Naive thymus-derived CD4-positive, alpha-beta T cell (primary cell): ENCODE results near the gene CCT5. TPM values are rescaled to one million over a fixed set of nuclear protein-coding genes. Genes with fewer than 3 reads are reported as not detected.

Experiments used
- ATAC-seq: fragments of 150-1000 bp; cut with Tn5 transposase; 2 replicates; pipeline ENCODE4 v1.10.0; 2021; ENCODE audit warnings: mild to moderate bottlenecking, moderate library complexity
- CTCF ChIA-PET: fragments of 350-600 bp; sonication (Branson Sonifier 250); formaldehyde crosslinking; loops from one replicate; lab custom pipeline; 2021; ENCODE audit warnings: antibody characterized with exemption; lab: Charles Lee
- POLR2A ChIA-PET: fragments of 350-600 bp; sonication (Branson Sonifier 250); formaldehyde crosslinking; loops from one replicate; lab custom pipeline; 2021; ENCODE audit warnings: antibody characterized with exemption, inconsistent platforms; lab: Charles Lee
- DNase-seq, 9 donors: peaks; one replicate each; pipeline versions ENCODE4 v3.0.0 to v3.0.0-alpha.2; 2020 to 2022; ENCODE audit warnings: mixed read lengths in 1 of 9
- H3K27ac ChIP-seq: one replicate; pipeline ENCODE4 v1.7.0; 2013; ENCODE audit warnings: mild to moderate bottlenecking, low read depth, low read length, moderate library complexity
- H3K27me3 ChIP-seq, 2 donors: one replicate each; pipeline ENCODE4 v1.7.0; 2013; ENCODE audit warnings: low read length in 2 of 2, mild to moderate bottlenecking in 2 of 2, moderate library complexity in 2 of 2; ENCODE audit not compliant: control insufficient read depth in 2 of 2, insufficient read depth in 2 of 2
- H3K36me3 ChIP-seq, 3 experiments: 1 replicate in 2 of 3; 2 replicates in 1 of 3; pipeline ENCODE4 v1.7.0; 2013; ENCODE audit warnings: low read length in 3 of 3, mild to moderate bottlenecking in 3 of 3, moderate library complexity in 1 of 3; ENCODE audit not compliant: insufficient read depth in 3 of 3, control insufficient read depth in 2 of 3
- H3K4me1 ChIP-seq, 2 donors: one replicate each; pipeline ENCODE4 v1.7.0; 2013; ENCODE audit warnings: low read length in 2 of 2, mild to moderate bottlenecking in 2 of 2, moderate library complexity in 1 of 2; ENCODE audit not compliant: control insufficient read depth in 2 of 2, insufficient read depth in 2 of 2
- H3K4me3 ChIP-seq: 2 replicates; pipeline ENCODE4 v1.7.0; 2013; ENCODE audit warnings: mild to moderate bottlenecking, low read length
- H3K9me3 ChIP-seq, 3 experiments: 1 replicate in 2 of 3; 2 replicates in 1 of 3; pipeline ENCODE4 v1.7.0; 2013; ENCODE audit warnings: low read length in 3 of 3; ENCODE audit not compliant: control insufficient read depth in 2 of 3
- H3K27ac Mint-ChIP-seq, 9 donors: one replicate each; pipeline ENCODE4 v1.8.0; 2020 to 2022; ENCODE audit warnings: mixed read lengths in 9 of 9, mild to moderate bottlenecking in 8 of 9, moderate library complexity in 5 of 9, inconsistent platforms in 2 of 9
- H3K27me3 Mint-ChIP-seq, 5 donors: one replicate each; pipeline ENCODE4 v1.8.0; 2021 to 2022; ENCODE audit warnings: mixed read lengths in 5 of 5, mild to moderate bottlenecking in 1 of 5
- H3K36me3 Mint-ChIP-seq, 5 donors: one replicate each; pipeline ENCODE4 v1.8.0; 2020 to 2022; ENCODE audit warnings: mixed read lengths in 5 of 5, mild to moderate bottlenecking in 3 of 5, inconsistent platforms in 1 of 5
- H3K4me1 Mint-ChIP-seq, 7 donors: one replicate each; pipeline ENCODE4 v1.8.0; 2020 to 2022; ENCODE audit warnings: mixed read lengths in 7 of 7, mild to moderate bottlenecking in 3 of 7, inconsistent platforms in 1 of 7
- H3K4me3 Mint-ChIP-seq, 10 donors: one replicate each; pipeline ENCODE4 v1.8.0; 2020 to 2022; ENCODE audit warnings: mild to moderate bottlenecking in 10 of 10, mixed read lengths in 10 of 10, moderate library complexity in 6 of 10, inconsistent platforms in 2 of 10
- H3K9me3 Mint-ChIP-seq, 11 donors: one replicate each; pipeline ENCODE4 v1.8.0; 2020 to 2022; ENCODE audit warnings: mixed read lengths in 11 of 11, mild to moderate bottlenecking in 4 of 11, inconsistent platforms in 1 of 11, moderate library complexity in 1 of 11
- intact Hi-C, 2 donors: fragments of 100-400 bp; cut with micrococcal nuclease; formaldehyde crosslinking; loops; one replicate each; pipeline ENCODE4 v1.15.1; 2023
- polyA plus RNA-seq, 2 donors: library from polyadenylated mRNA; unstranded; fragments of 300-500 nt; fragmentation: Illumina TruSeq; gene quantifications; one replicate each; pipeline ENCODE4 v1.2.3, GENCODE V29; 2021
- total RNA-seq, 6 experiments: library from RNA in 5 of 6; stranded (reverse) in 5 of 6; gene quantifications; 1 replicate in 5 of 6; 2 replicates in 1 of 6; pipeline ENCODE4 v1.2.3 and lab custom pipeline; 2021 to 2026

CCT5 gene
- total and polyA plus RNA-seq, 7 experiments from 2014 or later: 58.0 to 265 (median 90.8) TPM

DNA sequence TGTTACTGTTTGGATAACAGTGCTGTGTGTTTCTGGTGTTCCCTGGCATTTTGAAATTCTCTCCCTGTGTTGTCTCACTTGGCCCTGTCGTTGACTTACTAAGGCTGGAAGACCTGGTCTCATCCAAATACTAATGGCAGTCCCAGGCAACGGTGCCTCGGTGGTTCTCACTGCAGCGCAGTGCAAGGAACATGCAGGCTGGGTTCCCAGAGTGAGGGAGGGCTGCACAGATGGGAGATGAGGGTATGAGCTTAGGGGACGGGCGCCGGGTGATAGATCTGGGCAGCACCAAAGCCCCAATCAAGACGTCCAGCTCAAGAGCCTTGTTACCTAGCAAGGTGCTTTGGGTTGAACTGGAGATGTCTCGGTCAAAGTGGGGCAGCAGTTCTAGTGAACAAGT is 11.0 kb downstream of the CCT5 start:
- H3K27me3 Mint-ChIP-seq: no peaks in the 10 kb centered on the region
- ATAC-seq (no peak), DNase-seq (no peak)
- peaks cover 0 to 16% (median 3%) of the 10 kb centered on the region in 7 donors for H3K4me1 Mint-ChIP-seq
- peaks cover 23 to 52% (median 30%) of the 10 kb centered on the region in 5 donors for H3K36me3 Mint-ChIP-seq
- H3K9me3 Mint-ChIP-seq: no peaks in the 10 kb centered on the region
- Histone ChIP-seq H3K36me3 (peaks cover 60 to 94% (median 68%) of the 10 kb centered on the region in 3 experiments), H3K4me3 (no peak overlapping the region), H3K27ac (no peak overlapping the region), H3K27me3 (no peaks in the 10 kb centered on the region), H3K4me1 (no peaks in the 10 kb centered on the region), H3K9me3 (no peaks in the 10 kb centered on the region)
- ChIA-PET POLR2A (no interaction called here), CTCF (no interaction called here)
- intact Hi-C loops: no loop called here
- H3K27ac Mint-ChIP-seq: no peak overlapping the region
- H3K4me3 Mint-ChIP-seq: no peak overlapping the region

DNA sequence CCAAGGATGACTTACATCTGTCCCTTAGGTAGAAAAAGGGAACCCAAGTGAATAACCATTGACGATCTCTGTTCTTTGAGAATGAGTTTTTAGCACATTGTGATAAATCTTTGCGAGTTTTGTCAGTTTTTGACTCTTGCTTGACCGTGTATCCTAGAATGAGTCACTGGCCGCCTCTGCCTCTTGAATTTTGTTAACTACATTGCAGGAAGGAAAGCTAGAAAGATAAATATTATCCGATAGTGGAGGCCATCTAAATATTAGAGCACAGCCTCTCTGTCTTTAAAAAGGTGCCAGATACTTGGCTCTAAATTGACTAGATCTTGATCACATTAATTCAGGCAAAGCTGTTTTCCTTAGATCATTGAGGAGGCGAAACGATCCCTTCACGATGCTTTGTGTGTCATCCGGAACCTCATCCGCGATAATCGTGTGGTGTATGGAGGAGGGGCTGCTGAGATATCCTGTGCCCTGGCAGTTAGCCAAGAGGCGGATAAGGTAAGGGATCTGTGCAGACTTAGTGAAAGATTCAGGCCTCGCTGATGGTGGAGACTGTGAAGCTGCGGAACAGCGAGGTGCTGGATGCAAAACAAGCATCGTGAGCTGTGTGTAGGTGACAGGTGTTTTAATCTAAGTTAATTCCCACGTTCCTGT is 12.2 kb downstream of the CCT5 start:
- ChIA-PET CTCF (no interaction called here), POLR2A (no interaction called here)
- Histone ChIP-seq H3K27ac (no peak overlapping the region), H3K27me3 (no peaks in the 10 kb centered on the region), H3K4me1 (no peaks in the 10 kb centered on the region), H3K4me3 (no peak overlapping the region), H3K36me3 (peaks cover 50 to 82% (median 57%) of the 10 kb centered on the region in 3 experiments), H3K9me3 (no peaks in the 10 kb centered on the region)
- H3K4me1 Mint-ChIP-seq: peaks cover 0 to 14% (median 2%) of the 10 kb centered on the region in 7 donors
- H3K27me3 Mint-ChIP-seq: no peaks in the 10 kb centered on the region
- peaks cover 23 to 46% (median 29%) of the 10 kb centered on the region in 5 donors for H3K36me3 Mint-ChIP-seq
- peak overlapping the region in 1 of 9 donors; percentile 58 for H3K27ac Mint-ChIP-seq
- no peak for ATAC-seq
- intact Hi-C loops: no loop called here
- H3K4me3 Mint-ChIP-seq: no peak overlapping the region
- DNase-seq: no peak
- H3K9me3 Mint-ChIP-seq: no peaks in the 10 kb centered on the region

DNA sequence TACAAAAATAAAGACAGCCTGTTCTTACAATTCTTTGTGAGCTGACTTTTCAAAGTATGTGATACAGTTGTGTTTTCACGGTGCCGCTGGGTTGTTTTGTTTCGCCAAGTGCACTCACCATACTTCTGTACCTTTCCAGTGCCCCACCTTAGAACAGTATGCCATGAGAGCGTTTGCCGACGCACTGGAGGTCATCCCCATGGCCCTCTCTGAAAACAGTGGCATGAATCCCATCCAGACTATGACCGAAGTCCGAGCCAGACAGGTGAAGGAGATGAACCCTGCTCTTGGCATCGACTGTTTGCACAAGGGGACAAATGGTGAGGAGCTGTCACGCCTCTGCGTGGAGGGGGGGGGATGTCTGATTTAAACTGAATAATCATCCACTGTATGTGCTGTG is 12.9 kb downstream of the CCT5 start:
- Histone ChIP-seq H3K27me3 (no peaks in the 10 kb centered on the region), H3K9me3 (no peaks in the 10 kb centered on the region), H3K4me1 (no peaks in the 10 kb centered on the region), H3K36me3 (peaks cover 42 to 75% (median 50%) of the 10 kb centered on the region in 3 experiments), H3K27ac (no peak overlapping the region), H3K4me3 (no peak overlapping the region)
- ChIA-PET POLR2A (no interaction called here), CTCF (no interaction called here)
- no peaks in the 10 kb centered on the region for H3K9me3 Mint-ChIP-seq
- ATAC-seq (no peak), DNase-seq (no peak)
- H3K27me3 Mint-ChIP-seq: no peaks in the 10 kb centered on the region
- intact Hi-C loops: no loop called here
- no peak overlapping the region for H3K27ac Mint-ChIP-seq
- peaks cover 20 to 43% (median 27%) of the 10 kb centered on the region in 5 donors for H3K36me3 Mint-ChIP-seq
- H3K4me3 Mint-ChIP-seq: no peak overlapping the region
- peaks cover 0 to 10% (median under 1%) of the 10 kb centered on the region in 7 donors for H3K4me1 Mint-ChIP-seq

DNA sequence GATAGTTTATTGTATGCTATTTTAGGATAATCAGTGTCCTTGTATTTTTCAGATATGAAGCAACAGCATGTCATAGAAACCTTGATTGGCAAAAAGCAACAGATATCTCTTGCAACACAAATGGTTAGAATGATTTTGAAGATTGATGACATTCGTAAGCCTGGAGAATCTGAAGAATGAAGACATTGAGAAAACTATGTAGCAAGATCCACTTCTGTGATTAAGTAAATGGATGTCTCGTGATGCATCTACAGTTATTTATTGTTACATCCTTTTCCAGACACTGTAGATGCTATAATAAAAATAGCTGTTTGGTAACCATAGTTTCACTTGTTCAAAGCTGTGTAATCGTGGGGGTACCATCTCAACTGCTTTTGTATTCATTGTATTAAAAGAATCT is 14.5 kb downstream of the CCT5 start:
- Histone ChIP-seq H3K4me1 (no peaks in the 10 kb centered on the region), H3K9me3 (no peaks in the 10 kb centered on the region), H3K27ac (no peak overlapping the region), H3K36me3 (peaks cover 31 to 58% (median 36%) of the 10 kb centered on the region in 3 experiments), H3K27me3 (no peaks in the 10 kb centered on the region), H3K4me3 (no peak overlapping the region)
- Mint-ChIP-seq H3K36me3 (peaks cover 14 to 30% (median 18%) of the 10 kb centered on the region in 5 donors), H3K9me3 (no peaks in the 10 kb centered on the region), H3K27me3 (no peaks in the 10 kb centered on the region), H3K4me1 (peaks cover 0 to 5% (median 0%) of the 10 kb centered on the region in 7 donors), H3K27ac (no peak overlapping the region), H3K4me3 (no peak overlapping the region)
- no peak for DNase-seq
- ChIA-PET CTCF (interaction anchor here (0.6 kb wide), 1 partner anchor 192 kb away, joined by 3 read pairs; no protein-coding TSS in a partner anchor), POLR2A (no interaction called here)
- intact Hi-C loops: no loop called here
- peak; percentile 27 for ATAC-seq

DNA sequence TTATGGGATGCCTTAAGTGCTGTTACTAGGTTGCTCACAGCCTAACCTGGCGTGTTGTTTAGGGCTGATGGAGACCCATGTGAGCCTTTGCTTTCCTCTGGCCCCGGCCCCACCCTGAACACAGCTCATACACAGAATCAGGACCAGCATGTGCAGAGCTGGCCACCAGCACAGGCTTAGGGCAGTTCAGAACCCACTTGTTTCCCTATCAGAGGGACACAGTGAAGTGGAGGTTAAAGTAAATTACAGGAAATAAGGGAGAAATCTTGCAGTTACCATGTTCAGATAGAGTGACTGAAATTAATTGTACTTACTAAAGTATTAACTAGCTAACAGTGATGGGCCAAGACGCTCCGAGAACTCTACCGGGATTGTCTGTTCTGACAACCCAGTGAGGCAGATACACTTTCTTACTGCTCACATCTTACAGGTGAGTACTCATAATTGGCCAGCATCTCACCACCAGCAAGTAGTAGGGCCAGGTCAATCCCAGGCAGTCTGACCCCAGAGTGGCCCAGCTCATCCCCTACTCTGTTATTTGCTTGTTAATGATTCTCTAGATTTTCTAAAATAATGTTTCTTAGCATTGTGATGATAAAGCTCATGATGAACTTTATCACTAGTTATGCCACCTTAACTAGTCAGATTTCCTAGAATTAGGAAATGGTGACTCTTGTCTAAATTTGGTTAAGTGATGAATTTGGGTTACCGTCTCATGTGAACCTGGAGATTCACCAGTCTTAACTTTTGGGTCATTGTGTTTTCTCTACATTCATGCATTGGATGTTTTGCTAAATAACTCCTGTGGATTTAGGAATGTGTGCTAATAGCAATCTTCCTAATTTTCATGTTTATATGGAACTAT is 15.4 kb downstream of the CCT5 start:
- peak overlapping the region in 1 of 9 donors; percentile 22 for H3K27ac Mint-ChIP-seq
- no peak overlapping the region for H3K4me3 Mint-ChIP-seq
- Histone ChIP-seq H3K4me3 (no peak overlapping the region), H3K9me3 (no peaks in the 10 kb centered on the region), H3K27ac (no peak overlapping the region), H3K36me3 (peaks cover 27 to 50% (median 28%) of the 10 kb centered on the region in 3 experiments), H3K4me1 (no peaks in the 10 kb centered on the region), H3K27me3 (no peaks in the 10 kb centered on the region)
- H3K4me1 Mint-ChIP-seq: peaks cover 0 to 1% (median 0%) of the 10 kb centered on the region in 7 donors
- POLR2A ChIA-PET: no interaction called here
- peaks cover 9 to 24% (median 13%) of the 10 kb centered on the region in 5 donors for H3K36me3 Mint-ChIP-seq
- H3K27me3 Mint-ChIP-seq: no peaks in the 10 kb centered on the region
- ATAC-seq (no peak), DNase-seq (no peak)
- intact Hi-C loops: no loop called here
- no peaks in the 10 kb centered on the region for H3K9me3 Mint-ChIP-seq
- CTCF ChIA-PET: interaction anchor here (0.6 kb wide), 1 partner anchor 291 kb away, joined by 3 read pairs; no protein-coding TSS in a partner anchor

DNA sequence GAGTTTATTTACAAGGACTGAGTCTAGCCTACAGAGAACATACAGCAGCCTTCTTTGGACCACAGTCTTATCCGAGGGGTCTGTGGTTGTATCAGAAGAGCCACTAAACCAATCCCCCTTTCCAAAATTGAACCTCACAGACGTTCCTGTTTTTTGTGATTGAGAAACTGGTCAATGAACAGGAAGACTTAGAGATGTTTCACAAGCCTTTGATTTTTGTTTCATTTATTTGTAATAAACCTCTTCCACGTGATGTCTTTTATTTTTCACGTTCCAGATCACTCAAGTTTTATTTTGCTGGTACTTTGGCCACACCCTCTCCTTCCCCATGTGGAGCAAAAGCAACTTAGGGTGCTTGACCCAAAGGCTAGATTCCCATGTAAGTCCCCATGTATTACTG is 16.1 kb downstream of the CCT5 start:
- POLR2A ChIA-PET: no interaction called here
- intact Hi-C loops: no loop called here
- H3K4me1 ChIP-seq: no peaks in the 10 kb centered on the region

More for the DNA sequence above, 16.1 kb downstream of the CCT5 start:
- Histone ChIP-seq H3K36me3 (peaks cover 20 to 43% (median 25%) of the 10 kb centered on the region in 3 experiments), H3K27ac (no peak overlapping the region), H3K4me3 (no peak overlapping the region), H3K9me3 (no peaks in the 10 kb centered on the region), H3K27me3 (no peaks in the 10 kb centered on the region)
- CTCF ChIA-PET: interaction anchor here (0.6 kb wide), 1 partner anchor 290 kb away, joined by 3 read pairs; no protein-coding TSS in a partner anchor
- H3K4me3 Mint-ChIP-seq: no peak overlapping the region
- no peak overlapping the region for H3K27ac Mint-ChIP-seq
- peaks cover 0 to 5% (median 0%) of the 10 kb centered on the region in 7 donors for H3K4me1 Mint-ChIP-seq
- no peak for DNase-seq
- H3K9me3 Mint-ChIP-seq: no peaks in the 10 kb centered on the region
- no peak for ATAC-seq
- H3K27me3 Mint-ChIP-seq: no peaks in the 10 kb centered on the region
- peaks cover 5 to 21% (median 13%) of the 10 kb centered on the region in 5 donors for H3K36me3 Mint-ChIP-seq
